Mesodermal cell (in vitro differentiated cells): ENCODE results near the gene ARHGAP26.

Experiments
- H3K27ac ChIP-seq: 2 replicates; pipeline ENCODE4 v1.7.0; 2013; ENCODE audit warnings: mild to moderate bottlenecking, low read depth, low read length, moderate library complexity; ENCODE audit not compliant: severe bottlenecking
- H3K36me3 ChIP-seq: 2 replicates; pipeline ENCODE4 v1.7.1; 2013; ENCODE audit warnings: mild to moderate bottlenecking, low read length, moderate library complexity; ENCODE audit not compliant: control insufficient read depth, insufficient read depth
- H3K4me1 ChIP-seq: one replicate; pipeline ENCODE4 v1.7.1; 2013; ENCODE audit warnings: mild to moderate bottlenecking, low read length; ENCODE audit not compliant: insufficient read depth, control insufficient read depth, poor library complexity, severe bottlenecking
- H3K4me3 ChIP-seq: 2 replicates; pipeline ENCODE4 v1.7.0; 2013; ENCODE audit warnings: low read length, control low read depth, mild to moderate bottlenecking; ENCODE audit not compliant: insufficient read depth, poor library complexity, severe bottlenecking; ENCODE audit errors: extremely low read depth
- H3K9me3 ChIP-seq: 2 replicates; pipeline ENCODE4 v1.7.1; 2013; ENCODE audit warnings: mild to moderate bottlenecking, low read length, moderate library complexity; ENCODE audit not compliant: control insufficient read depth
- WGBS, 2 experiments: methylation state at CpG; one replicate each; pipeline ENCODE4 v1.1.5; 2013; ENCODE audit warnings: missing lambda C conversion rate in 2 of 2; ENCODE audit not compliant: insufficient coverage in 2 of 2; 5-methylcytosine and 5-hydroxymethylcytosine counted together

Gene ARHGAP26

GRCh38 chr5:143161885-143162540 lies 391.8 kb downstream of the ARHGAP26 start:
- Histone ChIP-seq H3K4me1 (no peaks in the 10 kb centered on the region), H3K9me3 (no peaks in the 10 kb centered on the region), H3K27ac (no peak overlapping the region), H3K4me3 (no peak overlapping the region), H3K36me3 (no peaks in the 10 kb centered on the region)
- 95 to 100% methylated on average over 2 to 3 of the region's 5 CpGs for WGBS, 2 experiments

DNA sequence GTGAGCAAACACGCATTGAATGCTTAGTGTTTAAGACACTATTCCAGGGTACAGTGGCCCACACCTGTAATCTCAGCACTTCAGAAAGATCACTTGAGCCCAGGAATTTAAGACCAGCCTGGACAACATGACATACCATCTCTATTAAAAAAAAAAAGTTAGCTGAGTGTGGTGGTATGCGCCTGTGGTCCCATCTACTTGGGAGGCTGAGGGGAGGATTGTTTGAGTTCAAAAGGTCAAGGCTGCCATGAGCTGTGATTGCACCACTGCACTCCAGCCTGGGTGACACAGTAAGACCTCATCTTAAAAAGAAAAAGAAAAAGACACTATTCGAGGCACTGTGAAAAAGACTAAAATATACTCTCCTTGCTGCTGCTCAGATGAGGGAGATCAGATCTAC lies 392.6 kb downstream of the ARHGAP26 start:
- H3K4me1 ChIP-seq = no peaks in the 10 kb centered on the region
- no peak overlapping the region for H3K27ac ChIP-seq
- no peaks in the 10 kb centered on the region for H3K9me3 ChIP-seq
- 94 to 100% methylated on average over 2 of the region's 3 CpGs for WGBS, 2 experiments
- H3K4me3 ChIP-seq = no peak overlapping the region
- no peaks in the 10 kb centered on the region for H3K36me3 ChIP-seq

DNA sequence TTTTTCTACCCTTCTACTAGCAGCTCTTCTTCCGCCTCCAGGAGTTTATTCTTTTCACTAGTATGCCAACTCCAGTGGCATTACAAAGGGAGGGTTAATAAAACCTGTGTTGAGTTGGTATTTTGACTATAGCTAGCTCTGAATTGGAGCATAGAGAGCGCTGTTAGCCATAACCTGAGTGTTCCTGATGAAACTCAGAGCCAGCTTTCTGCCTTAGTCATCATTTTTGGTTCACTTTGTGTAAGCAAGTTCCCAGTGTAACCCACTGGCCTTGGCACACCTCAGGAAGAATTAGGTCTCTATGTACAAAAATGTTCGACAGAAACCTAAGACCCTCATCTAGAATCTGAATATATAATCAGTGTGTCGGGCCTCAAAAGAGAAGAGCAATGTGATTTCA lies 394.4 kb downstream of the ARHGAP26 start:
- WGBS, 2 experiments = 86 to 100% methylated on average over 2 of the region's 4 CpGs
- Histone ChIP-seq H3K4me1 (no peaks in the 10 kb centered on the region), H3K9me3 (no peaks in the 10 kb centered on the region), H3K36me3 (no peaks in the 10 kb centered on the region), H3K27ac (no peak overlapping the region), H3K4me3 (no peak overlapping the region)

DNA sequence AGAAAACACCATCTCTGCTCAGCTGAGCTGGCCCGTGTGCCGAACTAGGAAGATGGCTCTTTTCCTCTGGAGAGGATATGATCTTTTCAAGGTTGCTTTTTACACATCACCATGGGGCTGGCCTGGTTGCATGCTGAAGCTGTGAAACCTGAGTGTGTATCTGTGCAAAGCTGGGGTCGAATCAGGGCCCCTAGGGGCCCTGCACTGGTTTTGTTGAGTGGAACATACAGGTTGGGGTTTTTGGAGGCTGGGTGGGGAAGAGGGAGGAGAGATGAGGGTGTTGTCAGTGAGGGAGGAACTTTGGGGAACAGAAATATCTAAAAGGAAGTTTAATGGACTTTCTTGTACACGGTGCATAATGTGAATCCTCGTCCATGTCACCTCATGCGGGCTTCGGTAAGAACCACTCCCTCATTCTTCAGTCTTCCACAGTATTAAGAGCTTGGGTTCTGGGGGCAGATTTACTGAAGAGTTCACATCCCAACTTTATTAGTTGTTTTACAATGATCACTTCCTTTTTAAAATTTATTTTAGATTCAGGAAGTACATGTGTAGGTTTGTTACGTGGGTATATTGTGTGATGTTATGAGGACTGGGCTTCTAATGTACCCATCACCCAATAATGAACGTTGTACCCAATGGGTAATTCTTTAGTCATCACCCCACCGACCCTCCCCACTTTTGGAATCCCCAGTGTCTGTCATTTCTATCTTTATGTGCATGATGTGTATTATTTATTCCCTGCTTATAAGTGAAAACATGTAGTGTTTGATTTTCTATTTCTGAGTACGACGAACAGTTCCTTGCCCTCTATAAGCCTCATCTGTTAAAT lies 395.1 kb downstream of the ARHGAP26 start:
- WGBS, 2 experiments = 90 to 94% methylated on average over 4 to 7 of the region's 12 CpGs
- Histone ChIP-seq H3K4me3 (no peak overlapping the region), H3K36me3 (no peaks in the 10 kb centered on the region), H3K4me1 (no peaks in the 10 kb centered on the region), H3K27ac (no peak overlapping the region), H3K9me3 (no peaks in the 10 kb centered on the region)

DNA sequence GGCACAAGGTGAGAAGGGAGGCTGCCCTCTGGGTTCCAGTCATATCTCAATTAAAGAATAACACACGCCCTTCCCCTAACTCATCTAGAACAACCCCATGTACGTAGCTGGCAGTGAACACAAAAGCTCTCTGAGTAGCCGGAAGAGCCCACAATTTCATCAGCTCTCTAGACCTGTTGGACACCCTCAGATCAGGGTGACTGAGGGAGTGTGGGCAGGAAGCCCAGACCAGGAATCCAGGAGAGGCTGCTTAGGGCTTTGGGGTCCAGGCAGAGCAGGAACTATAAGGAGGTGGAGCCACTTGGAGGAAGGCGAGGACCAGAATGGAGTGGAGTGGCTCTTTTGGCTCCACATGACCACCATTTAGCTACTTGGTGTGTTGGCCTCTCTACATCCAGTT lies 395.9 kb downstream of the ARHGAP26 start:
- Histone ChIP-seq H3K4me3 (no peak overlapping the region), H3K36me3 (no peaks in the 10 kb centered on the region), H3K9me3 (no peaks in the 10 kb centered on the region), H3K27ac (no peak overlapping the region), H3K4me1 (no peaks in the 10 kb centered on the region)
- 74 to 100% methylated on average over 1 to 2 of the region's 4 CpGs for WGBS, 2 experiments

GRCh38 chr5:143166661-143167420 lies 396.7 kb downstream of the ARHGAP26 start:
- Histone ChIP-seq H3K27ac (no peak overlapping the region), H3K4me3 (no peak overlapping the region), H3K9me3 (no peaks in the 10 kb centered on the region), H3K4me1 (no peaks in the 10 kb centered on the region), H3K36me3 (no peaks in the 10 kb centered on the region)
- WGBS, 2 experiments = 100% methylated on average over 2 of the region's 8 CpGs; no CpG with 5 or more reads in 1 of the 2 experiments

DNA sequence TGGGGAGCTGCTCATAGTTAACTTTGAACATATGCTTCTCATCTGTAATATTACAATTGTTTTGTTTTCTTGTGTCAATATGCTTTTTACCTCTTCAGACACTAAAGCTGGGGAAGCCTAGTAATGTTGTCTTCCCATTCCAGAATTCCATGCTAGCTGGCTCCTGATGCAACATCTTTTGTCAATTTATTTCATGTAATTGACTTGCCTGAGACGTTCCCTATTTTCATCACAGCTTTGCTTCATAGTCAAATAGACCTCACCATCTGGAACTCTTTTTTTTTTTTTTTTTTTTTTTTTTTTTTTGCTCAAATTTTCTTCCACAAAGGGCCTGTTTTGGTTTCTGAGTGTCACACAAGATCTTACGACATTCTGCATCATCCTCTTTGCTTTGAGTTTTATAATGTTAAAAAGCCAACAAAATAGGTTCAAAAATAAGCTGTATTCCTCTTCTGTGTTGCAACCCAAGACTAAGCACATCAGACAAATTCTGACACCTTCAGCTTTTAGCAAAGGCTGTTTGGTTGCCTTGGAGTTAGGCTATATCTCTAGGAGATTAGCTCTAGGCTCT lies 398.1 kb downstream of the ARHGAP26 start:
- H3K4me1 ChIP-seq = no peaks in the 10 kb centered on the region
- no peak overlapping the region for H3K4me3 ChIP-seq
- H3K36me3 ChIP-seq = no peaks in the 10 kb centered on the region
- 88% methylated on average over 1 of the region's 2 CpGs; no CpG with 5 or more reads in 1 of the 2 experiments for WGBS, 2 experiments
- H3K27ac ChIP-seq = no peak overlapping the region
- H3K9me3 ChIP-seq = no peaks in the 10 kb centered on the region

DNA sequence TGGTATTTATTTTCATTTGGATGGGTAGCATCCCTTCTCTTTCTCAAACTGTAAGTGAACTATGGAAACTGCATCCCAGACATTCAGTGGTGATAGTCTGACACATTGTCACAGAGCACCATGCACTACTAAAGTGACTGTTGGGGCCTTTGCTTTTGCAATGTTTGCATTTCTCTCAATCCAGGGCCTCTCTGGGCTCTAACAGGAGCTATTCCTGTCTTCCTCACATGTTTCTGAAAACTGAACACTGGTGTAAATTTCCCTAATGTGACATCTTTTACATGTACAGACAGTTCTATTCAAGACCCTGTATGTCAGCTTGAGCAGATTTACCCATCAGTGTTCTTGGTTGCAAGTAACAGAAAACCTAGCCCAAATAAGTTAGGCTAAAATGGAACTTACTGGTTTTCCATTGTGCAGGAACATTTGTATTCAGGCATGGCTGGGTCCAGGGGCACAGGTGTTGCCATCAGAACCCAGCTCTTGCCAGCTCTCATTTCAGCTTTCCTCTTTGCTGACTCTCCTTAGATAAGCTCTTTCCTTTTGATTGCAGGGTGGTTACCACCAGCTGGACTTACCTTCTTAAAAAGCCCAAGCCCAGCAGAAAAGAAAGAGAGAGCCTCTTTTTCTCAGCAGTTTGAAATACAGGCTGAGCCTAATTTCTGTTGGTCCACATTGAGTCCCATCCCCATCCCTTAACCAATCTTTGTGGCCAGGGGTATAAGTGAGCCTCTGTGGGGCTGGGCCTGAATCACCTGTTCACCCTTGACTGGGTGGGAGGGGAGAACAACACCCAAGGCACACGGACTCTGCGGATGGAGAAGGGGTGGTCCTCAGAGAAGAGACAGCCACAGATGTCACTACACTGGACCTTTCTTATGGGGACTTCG lies 399.0 kb downstream of the ARHGAP26 start:
- Histone ChIP-seq H3K9me3 (no peaks in the 10 kb centered on the region), H3K4me1 (no peaks in the 10 kb centered on the region), H3K27ac (no peak overlapping the region), H3K36me3 (no peaks in the 10 kb centered on the region), H3K4me3 (no peak overlapping the region)
- 93 to 94% methylated on average over 3 of the region's 3 CpGs for WGBS, 2 experiments

- WGBS, 2 experiments = 100% methylated on average over 3 of the region's 3 CpGs
- Histone ChIP-seq H3K4me1 (no peaks in the 10 kb centered on the region), H3K9me3 (no peaks in the 10 kb centered on the region), H3K27ac (no peak overlapping the region), H3K36me3 (no peaks in the 10 kb centered on the region), H3K4me3 (no peak overlapping the region)
Measured at GRCh38 chr5:143170104-143170503, 399.9 kb downstream of the ARHGAP26 start.

DNA sequence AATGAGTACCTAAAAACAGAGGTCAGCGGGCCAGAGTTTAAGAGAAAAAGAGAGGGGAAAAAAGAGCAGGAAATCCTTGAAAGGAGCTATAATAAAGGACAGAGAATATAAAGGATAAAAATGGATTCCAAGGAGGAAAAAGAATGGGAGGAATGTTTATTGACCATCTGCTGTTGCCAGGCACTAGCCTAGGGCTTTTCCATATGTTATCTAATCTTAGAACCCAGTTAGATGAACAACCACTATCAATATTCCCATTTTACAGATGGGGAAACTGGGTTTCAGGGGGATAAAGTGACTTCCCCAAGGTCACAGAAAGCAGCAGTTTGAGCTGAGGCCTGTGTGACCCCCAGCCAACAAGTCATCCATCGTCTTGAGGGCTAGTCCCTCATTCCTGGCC lies 400.8 kb downstream of the ARHGAP26 start:
- Histone ChIP-seq H3K9me3 (no peaks in the 10 kb centered on the region), H3K4me3 (no peak overlapping the region), H3K27ac (no peak overlapping the region), H3K36me3 (no peaks in the 10 kb centered on the region), H3K4me1 (no peaks in the 10 kb centered on the region)
- WGBS, 2 experiments = 90 to 98% methylated on average over 2 of the region's 2 CpGs
